Stomach (tissue), 4 donors: Measurements from ENCODE around the gene NFIC.

ENCODE experiments used
- CTCF ChIP-seq, 7 experiments: fragments of 450-650 bp in 4 of 7; fragments of 200-600 bp in 3 of 7; sonication (generic) in 3 of 7; IDR thresholded peaks; one replicate each; pipeline ENCODE4 v1.5.1; 2016 to 2019; ENCODE audit warnings: antibody characterized with exemption in 7 of 7, control low read depth in 2 of 7, mild to moderate bottlenecking in 1 of 7
- EP300 ChIP-seq: sonication (generic); formaldehyde crosslinking; IDR thresholded peaks from one replicate; pipeline ENCODE4 v1.6.1; 2017; ENCODE audit warnings: antibody characterized with exemption
- POLR2A ChIP-seq, 4 donors: fragments of 450-650 bp; IDR thresholded peaks; one replicate each; pipeline ENCODE4 v1.6.1; 2016; ENCODE audit warnings: antibody characterized with exemption in 4 of 4, control low read depth in 2 of 4, mild to moderate bottlenecking in 1 of 4, moderate library complexity in 1 of 4
- POLR2AphosphoS5 ChIP-seq, 3 donors: sonication (generic); formaldehyde crosslinking; IDR thresholded peaks; one replicate each; pipeline ENCODE4 v1.6.1; 2016; ENCODE audit warnings: antibody characterized with exemption in 3 of 3

GRCh38 chr19:3450796-3451411 is 84.5 kb downstream of the NFIC start:
- TF ChIP-seq CTCF (IDR thresholded peaks at IDR 0.05) (no peak), POLR2A (IDR thresholded peaks at IDR 0.05) (no peak), EP300 (peak; percentile 93), POLR2AphosphoS5 (IDR thresholded peaks at IDR 0.05) (peak; percentile 59 to 88 (median 75))
